HEK293 (cell line): Measurements from ENCODE around the gene DNER.
"Not testable (repeated sequence)": the region's sequence is repeated elsewhere in the genome, so short reads cannot be mapped to it uniquely, and the experiment has no call there.

Experiments
- EGR2 ChIP-seq: fragments of 450-650 bp; formaldehyde crosslinking; IDR thresholded peaks from 2 replicates; pipeline ENCODE4 v1.5.1; 2016; ENCODE audit warnings: low read depth, missing biosample characterization, missing genetic modification characterization
- KLF9 ChIP-seq: fragments of 450-650 bp; formaldehyde crosslinking; IDR thresholded peaks from 2 replicates; pipeline ENCODE4 v1.5.1; 2016; ENCODE audit warnings: missing biosample characterization, missing genetic modification characterization, low read depth
- MYNN ChIP-seq: fragments of 450-650 bp; formaldehyde crosslinking; IDR thresholded peaks from 2 replicates; pipeline ENCODE4 v1.5.1; 2016; ENCODE audit warnings: missing biosample characterization, missing genetic modification characterization, borderline replicate concordance
- OSR2 ChIP-seq: fragments of 450-650 bp; formaldehyde crosslinking; IDR thresholded peaks from 2 replicates; pipeline ENCODE4 v1.5.1; 2016; ENCODE audit warnings: missing biosample characterization, missing genetic modification characterization
- ZBTB7A ChIP-seq: fragments of 450-650 bp; formaldehyde crosslinking; IDR thresholded peaks from 2 replicates; pipeline ENCODE4 v1.5.1; 2016; ENCODE audit warnings: low read depth, missing biosample characterization, missing genetic modification characterization
- ZNF174 ChIP-seq: fragments of 450-650 bp; formaldehyde crosslinking; IDR thresholded peaks from 2 replicates; pipeline ENCODE4 v1.5.0; 2017; ENCODE audit warnings: missing biosample characterization, mild to moderate bottlenecking, missing genetic modification characterization
- ZNF211 ChIP-seq: fragments of 450-650 bp; formaldehyde crosslinking; IDR thresholded peaks from 2 replicates; pipeline ENCODE4 v1.5.1; 2016; ENCODE audit warnings: low read depth, missing biosample characterization, missing genetic modification characterization
- ZNF416 ChIP-seq: fragments of 450-650 bp; formaldehyde crosslinking; IDR thresholded peaks from 2 replicates; pipeline ENCODE4 v1.5.1; 2016; ENCODE audit warnings: missing biosample characterization, missing genetic modification characterization
- ZNF548 ChIP-seq: fragments of 450-650 bp; formaldehyde crosslinking; IDR thresholded peaks from 2 replicates; pipeline ENCODE4 v1.5.1; 2016; ENCODE audit warnings: missing biosample characterization, missing genetic modification characterization
- TF ChIP-seq, protein P1 (sequence below): fragments of 450-650 bp; formaldehyde crosslinking; IDR thresholded peaks from 2 replicates; pipeline ENCODE4 v1.5.1; 2016; ENCODE audit warnings: missing biosample characterization, missing genetic modification characterization
- TF ChIP-seq, protein P2 (sequence below): fragments of 450-650 bp; formaldehyde crosslinking; IDR thresholded peaks from 2 replicates; pipeline ENCODE4 v1.5.1; 2016; ENCODE audit warnings: missing biosample characterization, missing genetic modification characterization
- TF ChIP-seq, protein P3 (sequence below): fragments of 450-650 bp; formaldehyde crosslinking; IDR thresholded peaks from 2 replicates; pipeline ENCODE4 v1.5.1; 2016; ENCODE audit warnings: missing biosample characterization, missing genetic modification characterization
- TF ChIP-seq, protein P4 (sequence below): fragments of 450-650 bp; formaldehyde crosslinking; IDR thresholded peaks from 2 replicates; pipeline ENCODE4 v1.5.1; 2016; ENCODE audit warnings: missing biosample characterization, missing genetic modification characterization

DNA sequence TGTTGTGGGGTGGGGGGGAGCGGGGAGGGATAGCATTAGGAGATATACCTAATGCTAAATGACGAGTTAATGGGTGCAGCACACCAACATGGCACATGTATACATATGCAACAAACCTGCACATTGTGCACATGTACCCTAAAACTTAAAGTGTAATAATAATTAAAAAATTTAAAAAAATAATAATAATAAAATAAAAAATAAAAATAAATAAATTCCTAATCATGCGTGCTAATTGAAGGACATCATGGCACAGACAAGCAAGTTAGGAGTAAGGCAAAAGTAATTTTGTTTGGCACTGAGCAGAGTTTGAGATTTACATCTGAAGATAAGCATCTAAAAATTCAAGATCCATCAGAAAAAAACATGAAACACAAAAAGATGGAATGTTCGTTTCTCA lies 100.3 kb downstream of the DNER start:
- TF ChIP-seq, protein P1, sequence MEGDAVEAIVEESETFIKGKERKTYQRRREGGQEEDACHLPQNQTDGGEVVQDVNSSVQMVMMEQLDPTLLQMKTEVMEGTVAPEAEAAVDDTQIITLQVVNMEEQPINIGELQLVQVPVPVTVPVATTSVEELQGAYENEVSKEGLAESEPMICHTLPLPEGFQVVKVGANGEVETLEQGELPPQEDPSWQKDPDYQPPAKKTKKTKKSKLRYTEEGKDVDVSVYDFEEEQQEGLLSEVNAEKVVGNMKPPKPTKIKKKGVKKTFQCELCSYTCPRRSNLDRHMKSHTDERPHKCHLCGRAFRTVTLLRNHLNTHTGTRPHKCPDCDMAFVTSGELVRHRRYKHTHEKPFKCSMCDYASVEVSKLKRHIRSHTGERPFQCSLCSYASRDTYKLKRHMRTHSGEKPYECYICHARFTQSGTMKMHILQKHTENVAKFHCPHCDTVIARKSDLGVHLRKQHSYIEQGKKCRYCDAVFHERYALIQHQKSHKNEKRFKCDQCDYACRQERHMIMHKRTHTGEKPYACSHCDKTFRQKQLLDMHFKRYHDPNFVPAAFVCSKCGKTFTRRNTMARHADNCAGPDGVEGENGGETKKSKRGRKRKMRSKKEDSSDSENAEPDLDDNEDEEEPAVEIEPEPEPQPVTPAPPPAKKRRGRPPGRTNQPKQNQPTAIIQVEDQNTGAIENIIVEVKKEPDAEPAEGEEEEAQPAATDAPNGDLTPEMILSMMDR (tag by site-specific recombination) = not testable (repeated sequence)
- TF ChIP-seq, protein P2, sequence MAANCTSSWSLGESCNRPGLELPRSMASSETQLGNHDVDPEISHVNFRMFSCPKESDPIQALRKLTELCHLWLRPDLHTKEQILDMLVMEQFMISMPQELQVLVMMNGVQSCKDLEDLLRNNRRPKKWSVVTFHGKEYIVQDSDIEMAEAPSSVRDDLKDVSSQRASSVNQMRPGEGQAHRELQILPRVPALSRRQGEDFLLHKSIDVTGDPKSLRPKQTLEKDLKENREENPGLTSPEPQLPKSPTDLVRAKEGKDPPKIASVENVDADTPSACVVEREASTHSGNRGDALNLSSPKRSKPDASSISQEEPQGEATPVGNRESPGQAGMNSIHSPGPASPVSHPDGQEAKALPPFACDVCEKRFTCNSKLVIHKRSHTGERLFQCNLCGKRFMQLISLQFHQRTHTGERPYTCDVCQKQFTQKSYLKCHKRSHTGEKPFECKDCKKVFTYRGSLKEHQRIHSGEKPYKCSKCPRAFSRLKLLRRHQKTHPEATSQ = not testable (repeated sequence)
- not testable (repeated sequence) for TF ChIP-seq ZNF416 (tag by site-specific recombination); KLF9; ZNF174 (tag by site-specific recombination); ZBTB7A (tag by site-specific recombination); ZNF211 (tag by site-specific recombination); OSR2; ZNF548 (tag by site-specific recombination); MYNN; EGR2 (tag by site-specific recombination)
- TF ChIP-seq, protein P3, sequence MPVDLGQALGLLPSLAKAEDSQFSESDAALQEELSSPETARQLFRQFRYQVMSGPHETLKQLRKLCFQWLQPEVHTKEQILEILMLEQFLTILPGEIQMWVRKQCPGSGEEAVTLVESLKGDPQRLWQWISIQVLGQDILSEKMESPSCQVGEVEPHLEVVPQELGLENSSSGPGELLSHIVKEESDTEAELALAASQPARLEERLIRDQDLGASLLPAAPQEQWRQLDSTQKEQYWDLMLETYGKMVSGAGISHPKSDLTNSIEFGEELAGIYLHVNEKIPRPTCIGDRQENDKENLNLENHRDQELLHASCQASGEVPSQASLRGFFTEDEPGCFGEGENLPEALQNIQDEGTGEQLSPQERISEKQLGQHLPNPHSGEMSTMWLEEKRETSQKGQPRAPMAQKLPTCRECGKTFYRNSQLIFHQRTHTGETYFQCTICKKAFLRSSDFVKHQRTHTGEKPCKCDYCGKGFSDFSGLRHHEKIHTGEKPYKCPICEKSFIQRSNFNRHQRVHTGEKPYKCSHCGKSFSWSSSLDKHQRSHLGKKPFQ = not testable (repeated sequence)
- TF ChIP-seq, protein P4, sequence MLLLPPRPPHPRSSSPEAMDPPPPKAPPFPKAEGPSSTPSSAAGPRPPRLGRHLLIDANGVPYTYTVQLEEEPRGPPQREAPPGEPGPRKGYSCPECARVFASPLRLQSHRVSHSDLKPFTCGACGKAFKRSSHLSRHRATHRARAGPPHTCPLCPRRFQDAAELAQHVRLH (tag by site-specific recombination) = not testable (repeated sequence)
